ENCODE measurements around the gene WDR41.
"Not testable (repeated sequence)": the region's sequence is repeated elsewhere in the genome, so short reads cannot be mapped to it uniquely, and the experiment has no call there.

WDR41 gene

DNA sequence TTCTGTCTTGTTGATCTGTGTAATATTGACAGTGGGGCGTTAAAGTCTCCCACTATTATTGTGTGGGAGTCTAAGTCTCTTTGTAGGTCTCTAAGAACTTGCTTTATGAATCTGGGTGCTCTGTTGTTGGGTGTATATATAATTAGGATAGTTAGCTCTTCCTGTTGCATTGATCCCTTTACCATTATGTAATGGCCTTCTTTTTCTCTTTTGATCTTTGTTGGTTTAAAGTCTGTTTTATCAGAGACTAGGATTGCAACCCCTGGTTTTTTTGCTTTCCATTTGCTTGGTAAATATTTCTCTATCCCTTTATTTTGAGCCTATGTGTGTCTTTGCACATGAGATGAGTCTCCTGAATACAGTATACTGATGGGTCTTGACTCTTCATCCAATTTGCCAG is 105.8 kb downstream of the WDR41 start:
- H3K4me1 ChIP-seq (ENCODE audit: control extremely low read depth in 1 of 4, control insufficient read depth in 4 of 4, insufficient read depth in 4 of 4, low read length in 3 of 4); H3K9me3 ChIP-seq (ENCODE audit: control extremely low read depth in 1 of 5, control insufficient read depth in 4 of 5, insufficient read depth in 2 of 5, low read depth in 1 of 5, low read length in 4 of 5); DNase-seq; H3K27me3 ChIP-seq (replicated peaks in 2 of 5; ENCODE audit: control insufficient read depth in 4 of 5, insufficient read depth in 5 of 5, low read length in 4 of 5); H3K27ac ChIP-seq (ENCODE audit: insufficient read depth in 1 of 2, low read depth in 1 of 2, low read length in 2 of 2, poor library complexity in 1 of 2, severe bottlenecking in 2 of 2); H3K36me3 ChIP-seq (ENCODE audit: control insufficient read depth in 4 of 4, insufficient read depth in 4 of 4, low read length in 3 of 4); CTCF ChIA-PET; POLR2A ChIA-PET; H3K4me3 ChIP-seq (ENCODE audit: control insufficient read depth in 1 of 7, extremely low read depth in 1 of 7, insufficient read depth in 4 of 7, low read depth in 2 of 7, low read length in 6 of 7): not testable (repeated sequence)
- WGBS (ENCODE audit: insufficient coverage), result no CpG with 5 or more reads among the region's 1 CpG

DNA sequence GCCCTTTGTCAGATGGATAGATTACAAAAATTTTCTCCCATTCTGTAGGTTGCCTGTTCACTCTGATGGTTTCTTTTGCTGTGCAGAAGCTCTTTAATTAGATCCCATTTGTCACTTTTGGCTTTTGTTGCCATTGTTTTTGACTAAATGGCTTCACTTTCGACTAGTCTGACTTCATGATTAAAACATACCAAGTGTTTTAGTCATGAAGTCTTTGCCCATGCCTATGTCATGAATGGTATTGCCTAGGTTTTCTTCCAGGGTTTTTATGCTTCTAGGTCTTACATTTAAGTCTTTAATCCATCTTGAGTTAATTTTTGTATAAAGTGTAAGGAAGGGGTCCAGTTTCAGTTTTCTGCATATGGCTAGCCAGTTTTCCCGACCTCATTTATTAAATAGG is 108.8 kb downstream of the WDR41 start:
- CTCF ChIA-PET; DNase-seq; H3K27ac ChIP-seq (ENCODE audit: insufficient read depth in 1 of 2, low read depth in 1 of 2, low read length in 2 of 2, poor library complexity in 1 of 2, severe bottlenecking in 2 of 2); H3K36me3 ChIP-seq (ENCODE audit: control insufficient read depth in 4 of 4, insufficient read depth in 4 of 4, low read length in 3 of 4); H3K4me3 ChIP-seq (ENCODE audit: control insufficient read depth in 1 of 7, extremely low read depth in 1 of 7, insufficient read depth in 4 of 7, low read depth in 2 of 7, low read length in 6 of 7); POLR2A ChIA-PET; H3K27me3 ChIP-seq (replicated peaks in 2 of 5; ENCODE audit: control insufficient read depth in 4 of 5, insufficient read depth in 5 of 5, low read length in 4 of 5); H3K4me1 ChIP-seq (ENCODE audit: control extremely low read depth in 1 of 4, control insufficient read depth in 4 of 4, insufficient read depth in 4 of 4, low read length in 3 of 4); H3K9me3 ChIP-seq (ENCODE audit: control extremely low read depth in 1 of 5, control insufficient read depth in 4 of 5, insufficient read depth in 2 of 5, low read depth in 1 of 5, low read length in 4 of 5): not testable (repeated sequence)
- 100% methylated on average over 1 of the region's 2 CpGs for WGBS (ENCODE audit: insufficient coverage)
